ENCODE measurements around the gene DPAGT1. TPM values are rescaled to one million over a fixed set of nuclear protein-coding genes. Genes with fewer than 3 reads are reported as not detected.

The DPAGT1 gene
- polyA plus RNA-seq, 3 donors = 37.0 to 54.2 (median 39.7) TPM

GRCh38 chr11:119099711-119100110 lies 1.9 kb downstream of the DPAGT1 start:
- H3K9ac ChIP-seq (ENCODE audit: insufficient read depth, low read length, poor library complexity, severe bottlenecking) = no peak overlapping the region
- Mint-ChIP-seq H3K27me3 (ENCODE audit: low read depth in 3 of 3) (no peaks in the 10 kb centered on the region), H3K36me3 (peaks cover 25 to 32% of the 10 kb centered on the region in 2 donors), H3K4me1 (peaks cover 43% of the 10 kb centered on the region), H3K4me3 (no peak overlapping the region), H3K9me3 (peaks cover 0 to 2% (median 0%) of the 10 kb centered on the region in 7 donors), H3K27ac (peak overlapping the region in 1 of 7 donors; percentile 56)
- H3K27ac ChIP-seq (ENCODE audit: low read depth in 1 of 2, low read length in 2 of 2) = no peak overlapping the region
- H3K79me2 ChIP-seq (ENCODE audit: insufficient read depth, low read length) = peaks cover 48% of the 10 kb centered on the region
- no peak for DNase-seq
- no peak overlapping the region for H3K4me2 ChIP-seq (replicated peaks; ENCODE audit: extremely low read depth, low read length, poor library complexity, severe bottlenecking)
- no peak overlapping the region for H2AFZ ChIP-seq (ENCODE audit: insufficient read depth, low read depth, low read length, poor library complexity, severe bottlenecking)
- H3K36me3 ChIP-seq (replicated peaks in 1 of 2; ENCODE audit: control insufficient read depth in 1 of 2, insufficient read depth in 2 of 2, low read length in 2 of 2) = peaks cover 18 to 28% of the 10 kb centered on the region in 2 donors
- WGBS (ENCODE audit: insufficient coverage) = 45% methylated on average over 5 of the region's 6 CpGs
- H3K27me3 ChIP-seq (ENCODE audit: control insufficient read depth in 2 of 2, insufficient read depth in 2 of 2, low read length in 2 of 2) = no peaks in the 10 kb centered on the region
- H3K4me1 ChIP-seq (ENCODE audit: control insufficient read depth in 1 of 2, insufficient read depth in 2 of 2, low read length in 2 of 2) = peaks cover 34 to 40% of the 10 kb centered on the region in 2 donors
- no peak for TF ChIP-seq CTCF (IDR thresholded peaks at IDR 0.05)
- H3K9me3 ChIP-seq (replicated peaks in 1 of 2; ENCODE audit: control insufficient read depth in 1 of 2, insufficient read depth in 1 of 2, low read length in 2 of 2) = no peaks in the 10 kb centered on the region
- peaks cover 15% of the 10 kb centered on the region for H4K20me1 ChIP-seq (ENCODE audit: insufficient read depth, low read length)
- H3K4me3 ChIP-seq (replicated peaks in 1 of 3; ENCODE audit: low read depth in 2 of 3, low read length in 3 of 3) = no peak overlapping the region
- intact Hi-C loops (cut with micrococcal nuclease) = loop anchor here (2.0 to 10.0 kb wide), 4 partner anchors 15 to 95 kb away; partner anchors contain the start of genes VPS11 (in 2 of the 2), HMBS (in 1 of the 2), RPS25 (in 1 of the 2) and TRAPPC4 (in 1 of the 2)

DNA sequence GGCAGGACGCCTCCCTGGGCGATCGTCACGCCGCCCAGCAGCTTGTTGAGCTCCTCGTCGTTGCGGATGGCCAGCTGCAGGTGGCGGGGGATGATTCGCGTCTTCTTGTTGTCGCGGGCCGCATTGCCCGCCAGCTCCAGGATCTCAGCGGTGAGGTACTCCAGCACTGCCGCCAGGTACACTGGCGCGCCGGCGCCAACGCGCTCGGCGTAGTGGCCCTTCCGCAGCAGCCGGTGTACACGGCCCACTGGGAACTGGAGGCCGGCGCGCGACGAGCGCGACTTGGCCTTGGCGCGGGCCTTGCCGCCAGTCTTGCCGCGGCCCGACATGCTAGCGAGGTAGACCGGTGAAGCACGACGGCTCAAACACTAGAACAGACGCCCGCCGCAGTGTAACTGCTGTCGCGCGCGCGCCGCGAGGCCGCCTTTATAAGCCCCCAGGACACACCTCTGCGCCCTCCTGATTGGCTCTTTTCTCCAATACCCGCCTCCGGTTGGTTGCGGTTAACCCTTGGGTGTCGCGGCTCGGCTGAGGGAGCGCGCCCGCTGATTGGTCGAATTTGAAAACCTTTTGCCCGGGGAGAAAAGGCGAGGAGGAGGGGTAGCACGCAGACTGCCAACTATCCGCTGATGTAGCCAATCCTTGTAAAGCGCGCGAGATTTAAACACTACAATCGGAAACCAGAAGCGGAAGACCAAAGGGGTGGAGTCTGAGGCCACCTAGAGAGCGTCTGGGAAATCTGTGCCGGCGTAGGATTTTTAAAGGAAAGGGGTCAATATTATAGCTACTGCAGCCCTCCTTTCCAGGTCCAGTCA lies 6.4 kb downstream of the DPAGT1 start:
- DNase-seq = peak; percentile 99 to 100 (median 99)
- Histone ChIP-seq H3K4me3 (replicated peaks in 1 of 3; ENCODE audit: low read depth in 2 of 3, low read length in 3 of 3) (peak overlapping the region; percentile 59 to 92 (median 72)), H2AFZ (ENCODE audit: insufficient read depth, low read depth, low read length, poor library complexity, severe bottlenecking) (peak overlapping the region; percentile 82), H3K79me2 (ENCODE audit: insufficient read depth, low read length) (peaks cover 62% of the 10 kb centered on the region), H3K4me1 (ENCODE audit: control insufficient read depth in 1 of 2, insufficient read depth in 2 of 2, low read length in 2 of 2) (peaks cover 41 to 50% of the 10 kb centered on the region in 2 donors), H3K9me3 (replicated peaks in 1 of 2; ENCODE audit: control insufficient read depth in 1 of 2, insufficient read depth in 1 of 2, low read length in 2 of 2) (no peaks in the 10 kb centered on the region), H3K27me3 (ENCODE audit: control insufficient read depth in 2 of 2, insufficient read depth in 2 of 2, low read length in 2 of 2) (no peaks in the 10 kb centered on the region), H3K27ac (ENCODE audit: low read depth in 1 of 2, low read length in 2 of 2) (peak overlapping the region; percentile 60 to 81), H3K4me2 (replicated peaks; ENCODE audit: extremely low read depth, low read length, poor library complexity, severe bottlenecking) (peak overlapping the region; percentile 96), H4K20me1 (ENCODE audit: insufficient read depth, low read length) (peaks cover 15% of the 10 kb centered on the region), H3K9ac (ENCODE audit: insufficient read depth, low read length, poor library complexity, severe bottlenecking) (peak overlapping the region; percentile 81), H3K36me3 (replicated peaks in 1 of 2; ENCODE audit: control insufficient read depth in 1 of 2, insufficient read depth in 2 of 2, low read length in 2 of 2) (peaks cover 18 to 34% of the 10 kb centered on the region in 2 donors)
- peaks cover 47% of the 10 kb centered on the region for H3K4me1 Mint-ChIP-seq
- WGBS (ENCODE audit: insufficient coverage) = 0% methylated on average over 72 of the region's 79 CpGs
- intact Hi-C loops (cut with micrococcal nuclease) = loop anchor here (2.0 to 10.0 kb wide), 2 partner anchors 38 to 100 kb away; partner anchors contain the start of gene HYOU1 (in 1 of the 2)
- peak overlapping the region; percentile 84 to 92 (median 91) for H3K27ac Mint-ChIP-seq
- H3K36me3 Mint-ChIP-seq = peaks cover 29 to 37% of the 10 kb centered on the region in 2 donors
- peak overlapping the region; percentile 87 to 91 for H3K4me3 Mint-ChIP-seq
- H3K27me3 Mint-ChIP-seq (ENCODE audit: low read depth in 3 of 3) = peaks cover 0 to 1% (median 0%) of the 10 kb centered on the region in 3 donors
- peaks cover 0 to under 1% (median 0%) of the 10 kb centered on the region in 7 donors for H3K9me3 Mint-ChIP-seq
- TF ChIP-seq CTCF (IDR thresholded peaks at IDR 0.05) = peak; percentile 42

Measured in CD14-positive monocyte (primary cell).